Coronary artery (tissue), 2 donors: Measurements from ENCODE around the gene UBL3.

Source experiments
- DNase-seq: peaks from one replicate; pipeline ENCODE4 v3.0.0-alpha.2; 2017; ENCODE audit warnings: low spot score
- H3K27ac ChIP-seq, 2 donors: fragments of 200-600 bp; sonication (generic); one replicate each; pipeline ENCODE4 v1.5.1; 2016 to 2019
- H3K4me3 ChIP-seq: fragments of 200-600 bp; sonication (generic); 2 replicates; pipeline ENCODE4 v1.5.1; 2016; ENCODE audit warnings: mild to moderate bottlenecking, moderate library complexity
- CTCF ChIP-seq: fragments of 200-600 bp; sonication (generic); IDR thresholded peaks from one replicate; pipeline ENCODE4 v1.5.1; 2019; ENCODE audit warnings: antibody characterized with exemption

UBL3 gene

GRCh38 chr13:29858231-29858630 is 7.8 kb upstream of the UBL3 start:
- H3K27ac ChIP-seq: no peak overlapping the region
- DNase-seq: no peak
- no peak for TF ChIP-seq CTCF
- no peak overlapping the region for H3K4me3 ChIP-seq

- no peak for DNase-seq
- no peak overlapping the region for H3K4me3 ChIP-seq
- no peak overlapping the region for H3K27ac ChIP-seq
- TF ChIP-seq CTCF: no peak
Observed at GRCh38 chr13:29857085-29857484, 6.7 kb upstream of the UBL3 start.

- H3K27ac ChIP-seq: no peak overlapping the region
- H3K4me3 ChIP-seq: no peak overlapping the region
- TF ChIP-seq CTCF: no peak
- DNase-seq: no peak
Observed at GRCh38 chr13:29856426-29856825, 6.0 kb upstream of the UBL3 start.

- Histone ChIP-seq H3K4me3 (no peak overlapping the region), H3K27ac (no peak overlapping the region)
- no peak for DNase-seq
- no peak for TF ChIP-seq CTCF
Observed at GRCh38 chr13:29855784-29856183, 5.4 kb upstream of the UBL3 start.

GRCh38 chr13:29855009-29855408 is 4.6 kb upstream of the UBL3 start:
- H3K27ac ChIP-seq: no peak overlapping the region
- no peak for TF ChIP-seq CTCF
- DNase-seq: no peak
- H3K4me3 ChIP-seq: no peak overlapping the region

GRCh38 chr13:29853131-29853530 is 2.7 kb upstream of the UBL3 start:
- Histone ChIP-seq H3K4me3 (no peak overlapping the region), H3K27ac (no peak overlapping the region)
- DNase-seq: no peak
- no peak for TF ChIP-seq CTCF

- Histone ChIP-seq H3K4me3 (no peak overlapping the region), H3K27ac (peak overlapping the region in 1 of 2 donors; percentile 26)
- TF ChIP-seq CTCF: no peak
- no peak for DNase-seq
Observed at GRCh38 chr13:29852472-29853054, 2.1 kb upstream of the UBL3 start.
